OCI-LY7 (cell line): ENCODE data around the gene APH1B.

ENCODE experiments used
- CTCF ChIP-seq: fragments of 200-600 bp; sonication (generic); conservative IDR thresholded peaks from 2 replicates; pipeline ENCODE4 v1.5.1; 2014; ENCODE audit warnings: mild to moderate bottlenecking, antibody characterized with exemption, low read length, moderate library complexity, mixed read lengths
- EZH2phosphoT487 ChIP-seq: fragments of 200-600 bp; sonication (generic); IDR thresholded peaks from 2 replicates; pipeline ENCODE4 v1.6.1; 2018; ENCODE audit warnings: low read depth, borderline replicate concordance, mild to moderate bottlenecking, mixed run types, antibody characterized with exemption, low read length, moderate library complexity, mixed read lengths

GRCh38 chr15:63340878-63341277 is 63.5 kb downstream of the APH1B start:
- TF ChIP-seq CTCF, result no peak
- no peak for TF ChIP-seq EZH2phosphoT487
